HG02938 (cell line): ENCODE measurements around the gene SMARCD3.

Experiments used
- ATAC-seq: cut with Tn5 transposase; IDR thresholded peaks from one replicate; pipeline ENCODE4 v1.9.1; 2021; ENCODE audit warnings: mild to moderate bottlenecking, moderate library complexity; ENCODE audit not compliant: unreplicated experiment

Gene SMARCD3

GRCh38 chr7:151249732-151250072 lies 1.2 kb upstream of the SMARCD3 start:
- ATAC-seq = no peak

- ATAC-seq = no peak
These were observed 689 bp upstream of the SMARCD3 start for GRCh38 chr7:151249034-151249731.

- no peak for ATAC-seq
These were observed 716 bp downstream of the SMARCD3 start for GRCh38 chr7:151247611-151248345.

GRCh38 chr7:151246851-151247580 lies 1.5 kb downstream of the SMARCD3 start:
- no peak for ATAC-seq

GRCh38 chr7:151246102-151246850 lies 2.2 kb downstream of the SMARCD3 start:
- no peak for ATAC-seq

- no peak for ATAC-seq
These were observed 3.0 kb downstream of the SMARCD3 start for GRCh38 chr7:151245360-151246101.

GRCh38 chr7:151244841-151245346 lies 3.6 kb downstream of the SMARCD3 start:
- ATAC-seq = no peak

- ATAC-seq = no peak
These were observed 4.2 kb downstream of the SMARCD3 start for GRCh38 chr7:151244196-151244840.

GRCh38 chr7:151243408-151244195 lies 4.9 kb downstream of the SMARCD3 start:
- ATAC-seq = no peak

GRCh38 chr7:151243045-151243349 lies 5.5 kb downstream of the SMARCD3 start:
- no peak for ATAC-seq

- ATAC-seq = no peak
These were observed 6.1 kb downstream of the SMARCD3 start for GRCh38 chr7:151242159-151243044.

GRCh38 chr7:151241755-151242096 lies 6.8 kb downstream of the SMARCD3 start:
- ATAC-seq = no peak

- ATAC-seq = no peak
These were observed 7.3 kb downstream of the SMARCD3 start for GRCh38 chr7:151240942-151241754.

GRCh38 chr7:151240536-151240935 lies 8.0 kb downstream of the SMARCD3 start:
- ATAC-seq = no peak

- no peak for ATAC-seq
These were observed 8.5 kb downstream of the SMARCD3 start for GRCh38 chr7:151239837-151240459.

GRCh38 chr7:151238924-151239836 lies 9.3 kb downstream of the SMARCD3 start:
- no peak for ATAC-seq
